Measurements from ENCODE around the gene WSB2.

DNA sequence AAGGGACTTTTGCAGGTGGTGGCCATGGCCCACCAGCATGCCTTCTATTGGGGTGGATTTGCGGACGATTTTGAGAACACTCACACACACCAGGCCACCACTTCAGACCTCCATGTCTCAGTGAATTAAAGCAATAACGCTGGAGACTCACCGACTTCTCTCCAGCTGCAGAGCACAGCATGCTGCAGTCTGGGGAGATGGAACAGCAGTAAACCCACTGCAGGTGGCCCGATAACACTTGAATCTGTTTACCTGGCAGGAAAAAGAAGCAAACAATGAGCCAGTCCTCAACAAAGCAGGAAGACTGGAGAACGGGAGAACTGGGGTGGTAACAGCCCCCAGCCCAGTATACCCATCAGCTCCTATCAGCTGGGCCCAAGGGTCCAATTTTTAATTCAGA, 22.8 kb downstream of the WSB2 start:
- TF ChIP-seq POLR2A (IDR thresholded peaks at IDR 0.05; ENCODE audit: extremely low read depth, insufficient read length) (no peak), MYC (IDR thresholded peaks at IDR 0.05; ENCODE audit: low read depth, low read length) (no peak)
- TF ChIP-seq, protein P1, sequence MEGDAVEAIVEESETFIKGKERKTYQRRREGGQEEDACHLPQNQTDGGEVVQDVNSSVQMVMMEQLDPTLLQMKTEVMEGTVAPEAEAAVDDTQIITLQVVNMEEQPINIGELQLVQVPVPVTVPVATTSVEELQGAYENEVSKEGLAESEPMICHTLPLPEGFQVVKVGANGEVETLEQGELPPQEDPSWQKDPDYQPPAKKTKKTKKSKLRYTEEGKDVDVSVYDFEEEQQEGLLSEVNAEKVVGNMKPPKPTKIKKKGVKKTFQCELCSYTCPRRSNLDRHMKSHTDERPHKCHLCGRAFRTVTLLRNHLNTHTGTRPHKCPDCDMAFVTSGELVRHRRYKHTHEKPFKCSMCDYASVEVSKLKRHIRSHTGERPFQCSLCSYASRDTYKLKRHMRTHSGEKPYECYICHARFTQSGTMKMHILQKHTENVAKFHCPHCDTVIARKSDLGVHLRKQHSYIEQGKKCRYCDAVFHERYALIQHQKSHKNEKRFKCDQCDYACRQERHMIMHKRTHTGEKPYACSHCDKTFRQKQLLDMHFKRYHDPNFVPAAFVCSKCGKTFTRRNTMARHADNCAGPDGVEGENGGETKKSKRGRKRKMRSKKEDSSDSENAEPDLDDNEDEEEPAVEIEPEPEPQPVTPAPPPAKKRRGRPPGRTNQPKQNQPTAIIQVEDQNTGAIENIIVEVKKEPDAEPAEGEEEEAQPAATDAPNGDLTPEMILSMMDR (IDR thresholded peaks at IDR 0.05; ENCODE audit: low read depth, low read length) = no peak
- TF ChIP-seq, protein P2, sequence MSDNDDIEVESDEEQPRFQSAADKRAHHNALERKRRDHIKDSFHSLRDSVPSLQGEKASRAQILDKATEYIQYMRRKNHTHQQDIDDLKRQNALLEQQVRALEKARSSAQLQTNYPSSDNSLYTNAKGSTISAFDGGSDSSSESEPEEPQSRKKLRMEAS (IDR thresholded peaks at IDR 0.05; ENCODE audit: low read depth, low read length) = no peak
